Cerebellar cortex (tissue), 1 donor: ENCODE results near the gene BABAM2.
A peak's percentile ranks its signal among the peaks of the same experiment; 100 is the strongest.
"Not testable (repeated sequence)": the region's sequence is repeated elsewhere in the genome, so short reads cannot be mapped to it uniquely, and the experiment has no call there.

Experiments
- DNase-seq: peaks from one replicate; pipeline ENCODE4 v3.0.0-alpha.2; 2015; ENCODE audit warnings: low spot score

The BABAM2 gene

GRCh38 chr2:27978761-27979160, 88.2 kb downstream of the BABAM2 start:
- DNase-seq, result not testable (repeated sequence)

GRCh38 chr2:27980242-27980641, 89.7 kb downstream of the BABAM2 start:
- DNase-seq, result no peak

GRCh38 chr2:27984153-27984552, 93.6 kb downstream of the BABAM2 start:
- no peak for DNase-seq

GRCh38 chr2:27988306-27988705, 97.8 kb downstream of the BABAM2 start:
- no peak for DNase-seq

- DNase-seq, result no peak
Measured at GRCh38 chr2:27988718-27989117, 98.2 kb downstream of the BABAM2 start.

- DNase-seq, result no peak
Measured at GRCh38 chr2:27989149-27989548, 98.6 kb downstream of the BABAM2 start.

- no peak for DNase-seq
Measured at GRCh38 chr2:27990030-27990590, 99.6 kb downstream of the BABAM2 start.

GRCh38 chr2:27991146-27991545, 100.6 kb downstream of the BABAM2 start:
- no peak for DNase-seq

GRCh38 chr2:27992787-27993401, 102.4 kb downstream of the BABAM2 start:
- no peak for DNase-seq

GRCh38 chr2:27993402-27993787, 102.9 kb downstream of the BABAM2 start:
- DNase-seq, result no peak

- no peak for DNase-seq
Measured at GRCh38 chr2:27993950-27994728, 103.6 kb downstream of the BABAM2 start.

- DNase-seq, result no peak
Measured at GRCh38 chr2:27996156-27996922, 105.8 kb downstream of the BABAM2 start.

GRCh38 chr2:28000287-28000686, 109.8 kb downstream of the BABAM2 start:
- DNase-seq, result no peak

GRCh38 chr2:28002181-28002580, 111.7 kb downstream of the BABAM2 start:
- no peak for DNase-seq

- no peak for DNase-seq
Measured at GRCh38 chr2:28004086-28004485, 113.6 kb downstream of the BABAM2 start.

- peak; percentile 11 for DNase-seq
Measured at GRCh38 chr2:28009732-28010131, 119.2 kb downstream of the BABAM2 start.

- DNase-seq, result no peak
Measured at GRCh38 chr2:28011322-28011737, 120.8 kb downstream of the BABAM2 start.

GRCh38 chr2:28018474-28018873, 127.9 kb downstream of the BABAM2 start:
- DNase-seq, result not testable (repeated sequence)

- DNase-seq, result not testable (repeated sequence)
Measured at GRCh38 chr2:28019521-28019920, 129.0 kb downstream of the BABAM2 start.

GRCh38 chr2:28021898-28022297, 131.4 kb downstream of the BABAM2 start:
- no peak for DNase-seq

- DNase-seq, result no peak
Measured at GRCh38 chr2:28025123-28025522, 134.6 kb downstream of the BABAM2 start.

- not testable (repeated sequence) for DNase-seq
Measured at GRCh38 chr2:28026230-28026629, 135.7 kb downstream of the BABAM2 start.

GRCh38 chr2:28028025-28028424, 137.5 kb downstream of the BABAM2 start:
- DNase-seq, result no peak
